ENCODE measurements around the gene ZKSCAN8.
A peak's percentile ranks its signal among the peaks of the same experiment; 100 is the strongest.

ZKSCAN8 gene

GRCh38 chr6:28203201-28203600, 61.5 kb downstream of the ZKSCAN8 start:
- no peak for DNase-seq (ENCODE audit: insufficient read length, low spot score)
- FAIRE-seq, result no peak

- FAIRE-seq, result no peak
- no peak for DNase-seq (ENCODE audit: insufficient read length, low spot score)
These were observed 64.2 kb downstream of the ZKSCAN8 start for GRCh38 chr6:28205879-28206278.

DNA sequence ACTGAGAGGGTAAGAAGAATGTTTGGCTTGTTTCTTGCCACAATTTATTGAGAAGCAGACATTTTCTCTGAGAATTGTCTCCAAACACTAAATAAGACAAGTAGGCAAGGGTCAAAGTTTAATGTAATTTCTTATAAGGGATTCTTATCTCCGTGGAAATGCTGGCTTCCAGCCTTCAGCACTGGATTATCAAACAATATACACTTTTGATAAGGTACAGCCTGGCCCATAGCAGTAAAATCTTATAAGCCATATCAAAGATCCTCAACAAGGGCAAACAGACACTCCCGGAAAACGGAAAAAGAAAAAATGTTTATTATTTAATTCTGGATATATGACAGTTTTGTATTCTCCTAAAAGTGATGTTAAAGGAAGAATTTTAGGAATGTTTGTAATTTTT, 64.8 kb downstream of the ZKSCAN8 start:
- DNase-seq (ENCODE audit: insufficient read length, low spot score) (no peak), FAIRE-seq (no peak)

DNA sequence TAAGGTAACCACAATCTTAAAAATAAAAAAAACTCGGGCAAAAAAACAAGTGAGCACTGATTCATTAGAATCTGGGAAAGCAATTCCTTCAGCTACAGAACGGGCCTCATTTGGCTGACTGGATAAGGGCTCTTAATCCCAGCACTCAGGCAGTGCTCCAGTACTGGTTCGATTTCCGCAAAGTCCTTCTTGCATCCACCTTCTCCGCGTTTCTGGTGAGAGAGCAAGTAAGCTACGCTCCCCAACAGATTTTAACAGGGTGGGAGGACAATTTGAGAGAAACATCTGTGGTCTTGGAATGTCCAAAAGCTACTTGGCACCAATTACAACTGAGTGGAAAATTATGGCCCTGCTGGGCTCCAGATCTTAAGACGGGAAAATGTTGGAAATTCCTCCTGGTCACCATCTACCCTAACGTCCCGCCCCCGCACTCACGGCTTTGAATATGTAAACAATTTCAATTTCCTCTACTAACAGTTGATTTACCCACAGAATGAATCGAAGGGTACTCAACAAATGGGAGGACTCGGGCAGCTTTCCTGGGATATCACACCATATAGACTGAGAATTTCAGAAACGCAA, 65.3 kb downstream of the ZKSCAN8 start:
- FAIRE-seq, result peak; percentile 20

DNA sequence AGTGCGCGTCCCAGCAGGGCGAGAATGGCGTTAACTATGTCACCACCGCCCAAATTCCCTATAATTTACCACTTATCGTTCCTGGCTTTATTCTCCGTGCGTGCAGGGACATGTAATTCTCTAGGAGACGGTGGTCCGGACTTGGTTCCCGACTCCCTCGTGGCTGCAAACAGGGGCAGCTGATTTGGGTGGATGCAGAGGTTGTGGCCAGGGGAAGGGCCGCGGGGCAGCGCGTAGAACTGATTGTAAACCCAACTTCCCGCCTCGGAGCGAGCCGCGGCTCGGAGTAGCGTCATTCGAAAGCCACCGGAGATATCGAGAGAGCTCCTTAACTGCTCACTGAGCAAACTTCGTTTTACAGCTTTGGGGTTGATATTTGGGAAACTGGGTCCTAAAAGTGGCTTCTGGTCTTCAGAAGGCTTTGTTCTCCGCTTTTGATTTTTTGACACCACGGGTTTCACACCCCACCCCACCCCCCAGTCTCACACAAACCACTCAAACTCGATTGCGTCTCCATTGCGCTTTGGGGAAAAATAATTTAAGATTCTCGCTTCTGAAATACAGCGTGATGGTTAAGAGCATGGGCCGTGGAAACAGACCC, 65.9 kb downstream of the ZKSCAN8 start:
- DNase-seq (ENCODE audit: insufficient read length, low spot score) (peak; percentile 45), FAIRE-seq (peak; percentile 54)

More for the DNA sequence above, 65.3 kb downstream of the ZKSCAN8 start:
- DNase-seq (ENCODE audit: insufficient read length, low spot score), result no peak

DNA sequence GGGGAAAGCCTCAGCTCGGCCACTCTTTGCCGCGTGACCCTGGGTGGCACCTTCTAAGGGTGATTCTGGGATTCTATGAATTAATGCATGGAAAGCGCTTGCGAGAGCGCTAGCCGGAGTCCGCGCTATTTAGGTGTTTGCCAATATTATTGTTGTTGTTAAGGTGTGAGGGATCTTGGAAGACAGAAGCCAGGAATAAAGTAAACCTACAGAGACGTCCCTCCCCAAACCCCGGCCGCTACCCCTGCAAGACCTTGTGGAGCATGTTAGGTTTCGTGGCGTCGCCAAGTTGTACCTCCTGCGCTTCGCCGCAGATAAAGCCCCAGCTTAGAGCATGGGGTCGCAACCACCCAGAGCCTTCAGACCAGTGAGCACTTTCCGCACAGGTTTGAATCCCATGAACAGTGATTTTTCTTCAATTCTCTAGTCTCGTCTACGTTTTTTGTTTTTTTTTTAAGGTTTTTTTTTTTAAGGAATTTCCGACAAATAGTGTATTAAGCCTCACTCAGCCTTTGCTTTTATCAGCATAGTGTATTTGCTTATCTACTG, 66.5 kb downstream of the ZKSCAN8 start:
- FAIRE-seq (no peak), DNase-seq (ENCODE audit: insufficient read length, low spot score) (no peak)

Measured in HTR-8/SVneo (cell line).